Urothelium cell line (cell line): ENCODE results near the gene VPS52.
A peak's percentile ranks its signal among the peaks of the same experiment; 100 is the strongest.
"Not testable (repeated sequence)": the region's sequence is repeated elsewhere in the genome, so short reads cannot be mapped to it uniquely, and the experiment has no call there.

Experiments used
- DNase-seq: peaks from one replicate; pipeline ENCODE4 v3.0.0; 2011; ENCODE audit warnings: low spot score, mixed read lengths
- FAIRE-seq: peaks from 2 replicates; lab custom pipeline; 2011; peaks lifted over from hg19 to GRCh38; lab: Jason Lieb, UNC

VPS52 gene

DNA sequence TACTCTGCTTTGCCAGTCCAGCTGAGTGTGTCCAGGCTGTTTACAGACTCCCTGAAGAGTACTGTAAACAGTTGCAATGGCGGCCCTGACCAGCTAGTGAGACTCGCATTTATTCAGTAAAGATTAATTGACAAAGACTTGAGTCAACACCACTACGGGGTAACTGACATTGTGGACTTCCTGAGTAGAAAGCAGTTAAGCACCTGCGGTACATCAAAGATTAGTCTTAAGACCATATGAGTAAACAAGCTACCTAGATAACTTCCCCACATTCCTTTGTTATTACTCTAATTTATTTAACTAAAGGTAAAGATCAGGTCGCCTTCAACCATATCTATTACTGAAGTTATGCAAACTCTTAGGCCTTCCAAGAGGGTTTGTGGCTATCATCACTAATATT is 12.6 kb downstream of the VPS52 start:
- DNase-seq (no peak), FAIRE-seq (no peak)

DNA sequence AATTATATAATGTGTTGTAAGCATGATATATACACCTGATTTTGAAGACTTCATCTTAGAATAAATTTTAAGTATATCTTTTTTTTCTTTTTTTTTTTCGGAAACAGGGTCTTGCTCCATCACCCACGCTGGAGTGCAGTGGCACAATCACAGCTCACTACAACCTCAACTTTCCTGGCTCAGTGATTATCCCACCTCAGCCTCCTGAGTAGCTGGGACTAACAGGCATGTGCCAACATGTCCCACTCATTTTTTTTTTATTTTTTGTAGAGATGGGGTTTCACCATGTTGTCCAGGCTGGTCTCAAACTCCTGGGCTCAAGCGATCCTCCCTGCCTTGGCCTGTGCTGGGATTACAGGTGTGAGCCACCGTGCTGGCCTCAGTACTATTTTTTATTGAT is 17.1 kb downstream of the VPS52 start:
- DNase-seq (no peak), FAIRE-seq (no peak)

DNA sequence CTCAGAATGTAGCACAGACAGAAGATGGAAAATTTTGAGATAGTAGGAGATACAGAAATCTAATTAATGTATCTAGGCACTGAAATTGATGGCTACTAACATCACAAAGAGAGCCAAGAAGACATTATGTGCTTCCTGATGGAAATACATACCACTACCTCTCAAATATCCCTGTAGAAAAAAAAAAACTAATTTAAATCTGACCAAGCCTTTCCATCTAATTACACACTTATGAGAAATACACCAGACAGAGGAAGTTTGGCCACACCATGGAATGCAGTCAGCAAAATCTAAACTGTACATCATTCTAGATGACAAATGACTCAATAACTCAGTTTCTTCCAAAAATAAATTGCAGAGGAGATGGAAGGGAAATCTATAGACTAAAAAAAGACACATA is 18.9 kb downstream of the VPS52 start:
- DNase-seq (no peak), FAIRE-seq (no peak)

DNA sequence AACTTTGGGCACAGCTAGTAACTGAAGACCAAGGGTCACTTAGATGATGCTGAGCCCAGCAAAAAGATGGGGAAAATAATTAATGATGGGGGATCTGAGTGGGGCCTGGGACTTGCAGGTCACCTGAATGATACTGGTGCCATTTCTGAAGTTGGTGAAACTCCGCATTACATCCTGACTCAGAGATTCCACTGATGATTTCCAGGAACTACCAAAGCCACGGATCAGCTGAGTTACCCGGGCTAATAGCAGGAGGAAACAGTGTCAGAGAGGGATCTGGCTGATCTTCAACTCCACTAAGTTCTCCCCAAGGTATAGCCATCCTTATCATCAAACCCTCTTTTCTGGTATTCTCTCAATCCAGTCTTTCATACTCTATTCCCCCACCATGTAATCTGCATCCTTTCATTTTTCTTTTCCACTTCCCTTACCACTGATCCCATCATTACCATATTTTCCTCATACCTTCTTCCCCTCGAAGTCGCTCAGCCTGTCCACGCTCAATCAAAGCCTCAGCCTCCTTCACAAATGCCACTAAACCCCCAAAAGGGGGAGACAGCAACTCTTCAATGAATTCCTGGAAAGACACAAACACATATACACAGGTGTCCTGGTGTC is 20.2 kb downstream of the VPS52 start:
- FAIRE-seq, result no peak
- DNase-seq, result no peak

DNA sequence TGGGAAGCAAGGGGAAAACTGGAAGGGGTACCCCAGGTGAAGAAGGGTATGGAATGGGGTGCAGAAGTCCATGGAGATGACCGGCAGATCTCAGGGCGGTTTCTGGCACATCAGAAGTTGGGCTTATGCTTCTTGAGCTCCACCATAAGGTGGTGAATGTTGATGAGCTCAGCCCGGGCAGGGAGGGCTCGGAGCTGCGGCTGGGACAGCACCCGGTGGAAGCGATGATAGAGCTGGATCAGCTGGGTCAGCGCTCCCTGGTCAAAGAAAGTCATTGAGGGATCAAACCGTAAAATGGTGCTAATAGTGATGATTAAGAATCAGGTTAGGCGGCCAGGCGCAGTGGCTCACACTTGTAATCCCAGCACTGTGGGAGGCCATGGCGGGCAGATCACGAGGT is 20.9 kb downstream of the VPS52 start:
- no peak for DNase-seq
- no peak for FAIRE-seq

DNA sequence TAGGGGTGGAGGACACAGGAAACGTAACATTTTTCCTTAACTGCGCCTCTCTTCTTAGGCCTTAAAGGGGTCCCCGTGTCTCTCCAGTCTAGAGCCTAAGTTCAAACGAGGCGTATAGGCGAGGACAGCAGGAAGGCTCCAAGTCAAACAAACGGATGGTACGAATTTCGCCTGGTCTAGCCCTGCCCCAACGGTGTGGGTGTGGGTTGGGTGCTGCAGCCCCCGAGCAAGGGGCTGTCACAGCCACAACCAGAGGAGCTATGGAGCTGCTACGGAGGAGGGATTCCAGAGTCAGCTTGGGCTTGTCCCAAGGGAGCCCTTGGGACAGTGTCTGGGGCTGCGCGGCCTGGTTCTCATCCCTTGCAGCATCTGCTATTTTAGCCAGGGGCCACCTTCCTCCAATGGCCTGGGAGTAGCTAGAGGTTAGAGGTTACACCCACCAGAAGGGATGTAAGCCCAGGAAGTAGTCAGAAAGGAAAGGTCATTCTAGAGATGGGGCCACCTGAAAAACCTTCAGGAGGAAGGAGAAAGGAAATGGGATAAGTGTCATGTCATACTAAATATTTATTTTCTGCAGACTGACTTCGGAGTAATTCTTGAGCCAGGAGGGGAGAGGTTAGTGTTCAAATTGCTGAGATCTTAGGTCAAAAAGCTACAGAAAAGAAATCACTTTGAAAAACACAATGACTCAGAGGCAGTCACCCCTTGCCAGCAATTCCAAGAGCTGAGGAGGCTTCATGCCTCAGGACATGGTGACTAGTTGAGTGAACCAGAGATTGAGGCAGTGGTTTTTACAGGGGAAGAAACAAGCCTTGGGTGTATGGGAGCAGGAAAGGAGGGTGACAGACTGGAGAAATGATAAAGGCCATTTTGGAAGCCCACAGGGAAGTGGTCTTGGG is 21.7 kb downstream of the VPS52 start:
- DNase-seq (no peak), FAIRE-seq (no peak)

DNA sequence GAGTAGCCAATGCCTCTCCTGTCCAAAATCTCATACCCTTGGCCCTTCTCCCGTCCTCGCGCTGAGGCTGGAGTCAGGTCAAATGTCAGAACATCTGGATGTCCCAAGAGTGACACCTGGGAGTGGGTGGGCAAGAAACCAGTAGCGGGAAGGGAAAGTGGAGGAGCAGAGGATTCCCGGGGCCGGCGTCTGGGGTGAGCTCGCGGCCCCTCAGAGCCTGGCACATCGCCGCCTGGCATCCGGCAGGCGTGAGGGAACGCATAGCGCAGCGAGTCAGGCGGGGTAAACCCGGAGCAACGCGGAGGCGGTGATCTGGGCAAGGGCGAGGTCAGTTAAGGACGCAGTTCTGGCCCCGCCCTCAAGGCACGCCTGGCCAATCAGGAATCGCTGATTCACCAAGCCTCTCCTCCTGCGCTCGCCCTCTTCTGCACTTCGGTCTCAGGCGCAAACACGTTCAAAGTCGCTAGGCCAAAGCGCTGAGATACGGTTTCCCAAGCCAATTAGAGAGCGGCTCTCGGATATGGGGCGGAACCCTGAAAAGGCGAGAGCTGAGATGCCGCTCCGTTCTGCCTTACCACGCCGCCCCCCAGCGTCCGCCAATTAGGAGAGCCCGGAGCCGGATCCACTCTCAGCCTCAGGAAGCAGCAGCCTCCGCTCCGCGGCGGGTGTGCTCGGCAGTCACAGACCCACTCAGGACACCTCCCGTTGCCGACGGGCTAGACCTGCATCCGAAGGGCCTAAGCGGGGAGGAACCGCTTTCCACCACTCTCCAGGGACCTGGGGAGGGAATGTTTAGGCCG is 22.5 kb downstream of the VPS52 start:
- DNase-seq, result peak; percentile 93
- peak; percentile 30 for FAIRE-seq

DNA sequence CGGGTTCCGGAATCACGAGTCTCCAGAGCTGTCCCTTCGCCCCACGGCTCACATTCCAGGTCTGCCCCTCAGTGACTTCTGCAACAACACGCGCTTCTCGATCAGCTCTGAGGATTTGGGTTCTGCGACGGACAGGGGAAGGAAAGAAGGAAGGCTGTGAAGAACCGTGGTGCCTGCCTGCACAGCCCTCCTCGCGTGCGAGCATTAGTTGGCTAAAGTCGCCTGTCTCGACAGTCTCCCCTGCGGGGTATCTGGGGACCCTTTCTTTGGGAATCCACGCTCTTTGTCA is 23.1 kb downstream of the VPS52 start:
- FAIRE-seq (no peak), DNase-seq (no peak)

DNA sequence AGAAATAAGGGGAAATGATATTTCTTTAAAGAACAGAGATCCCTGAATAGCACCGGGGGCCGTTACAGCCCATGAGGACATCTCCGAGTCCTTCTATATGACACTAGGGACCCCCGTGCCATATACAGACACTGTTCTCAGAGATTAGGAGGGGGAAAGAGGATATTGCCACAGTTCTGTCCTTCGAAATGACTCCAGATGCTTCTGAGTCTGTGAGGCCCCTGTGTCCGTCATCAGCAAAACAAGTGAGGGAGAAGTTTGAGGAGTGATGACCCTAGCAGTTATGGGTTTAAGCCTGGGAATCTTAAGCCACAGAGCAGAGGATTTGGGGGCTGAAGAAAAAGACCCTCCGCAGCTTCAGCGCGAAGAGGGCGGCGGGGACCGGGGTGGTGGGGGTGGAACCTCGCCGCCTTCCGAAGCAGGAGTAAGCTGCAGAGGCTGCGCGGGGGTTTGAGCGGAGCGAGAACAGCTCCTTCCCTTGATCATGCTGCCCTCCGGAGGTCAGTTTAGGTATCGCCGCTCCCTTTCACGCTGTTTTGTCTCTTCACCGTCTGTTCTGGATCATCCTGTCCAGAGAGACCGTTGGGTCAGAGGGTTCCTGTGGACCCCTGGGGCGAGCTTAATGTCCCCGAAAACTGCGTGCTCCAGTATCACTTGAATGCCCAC is 23.6 kb downstream of the VPS52 start:
- DNase-seq (peak; percentile 75), FAIRE-seq (peak; percentile 72)

DNA sequence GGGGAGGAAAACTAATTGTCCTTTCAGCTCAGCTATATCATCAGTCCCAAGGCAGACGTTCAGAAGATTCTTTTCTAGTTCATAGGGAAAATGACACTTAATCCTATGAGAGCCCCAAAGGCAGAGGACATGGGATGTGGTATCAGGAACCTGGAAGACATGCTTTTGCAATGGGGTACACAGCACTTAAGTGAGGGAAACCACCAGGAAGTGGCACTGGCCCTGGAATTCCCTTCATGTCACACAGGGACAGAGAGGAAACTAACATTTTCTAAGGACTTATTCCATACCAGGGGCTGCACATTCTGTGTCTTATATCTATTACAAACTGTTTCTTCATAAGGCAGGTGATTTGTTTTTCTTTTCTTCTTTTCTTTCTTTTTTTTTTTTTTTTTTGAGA is 28.2 kb downstream of the VPS52 start:
- no peak for FAIRE-seq

DNA sequence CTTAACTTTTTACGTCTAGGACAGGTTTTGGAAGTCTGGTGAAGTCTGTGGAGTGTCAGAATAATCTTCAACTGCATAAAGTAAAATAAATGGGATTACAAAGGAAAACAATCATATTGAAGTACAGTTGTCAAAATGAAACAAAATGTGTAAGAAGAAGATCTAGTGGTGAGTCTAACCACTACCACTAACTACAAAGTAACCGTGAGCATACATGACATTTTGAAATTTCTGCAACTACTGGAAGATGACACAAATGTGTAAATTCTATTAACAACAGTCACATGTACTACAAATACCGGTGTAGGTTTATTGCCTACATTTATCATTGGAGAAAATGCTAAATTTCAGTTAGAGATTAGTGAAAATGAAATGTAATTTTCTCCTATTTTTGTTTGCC is 29.7 kb downstream of the VPS52 start:
- DNase-seq, result no peak
- FAIRE-seq, result no peak

More for the DNA sequence above, 28.2 kb downstream of the VPS52 start:
- DNase-seq, result no peak

DNA sequence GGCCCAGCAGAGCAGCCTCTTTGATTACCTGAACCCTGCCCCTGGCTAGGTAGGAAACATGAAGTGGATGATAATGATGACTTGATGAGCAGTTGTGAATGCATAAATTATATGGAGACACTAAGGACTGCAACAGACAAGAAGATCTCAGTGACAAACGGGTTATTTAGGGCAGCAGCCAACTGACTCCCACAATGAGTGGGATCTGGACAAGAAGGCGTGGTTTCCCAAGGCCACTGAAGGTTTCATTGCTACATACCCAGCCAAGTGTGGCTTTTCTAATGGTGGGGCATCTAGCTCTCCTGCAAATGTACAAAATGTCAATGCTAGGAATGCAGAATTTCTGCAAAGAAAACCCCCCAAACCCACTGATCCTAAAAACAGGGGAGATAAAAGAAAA is 33.9 kb downstream of the VPS52 start:
- FAIRE-seq, result no peak
- no peak for DNase-seq

DNA sequence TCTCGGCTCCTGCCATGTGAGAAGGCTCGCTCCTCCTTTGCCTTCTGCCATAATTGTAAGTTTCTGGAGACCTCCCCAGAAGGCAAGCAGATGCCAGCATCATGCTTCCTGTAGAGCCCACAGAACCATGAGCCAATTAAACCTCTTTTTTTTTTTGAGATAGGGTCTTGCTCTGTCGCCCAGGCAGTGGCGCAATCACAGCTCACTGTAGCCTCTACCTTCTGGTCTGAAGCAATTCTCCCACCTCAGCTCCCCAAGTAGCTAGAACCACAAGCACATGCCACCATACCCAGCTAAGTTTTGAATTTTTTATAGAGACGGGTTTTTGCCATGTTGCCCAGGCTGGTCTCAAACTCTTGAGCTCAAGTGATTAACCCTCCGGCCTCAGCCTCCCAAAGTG is 34.8 kb downstream of the VPS52 start:
- no peak for DNase-seq
- no peak for FAIRE-seq

DNA sequence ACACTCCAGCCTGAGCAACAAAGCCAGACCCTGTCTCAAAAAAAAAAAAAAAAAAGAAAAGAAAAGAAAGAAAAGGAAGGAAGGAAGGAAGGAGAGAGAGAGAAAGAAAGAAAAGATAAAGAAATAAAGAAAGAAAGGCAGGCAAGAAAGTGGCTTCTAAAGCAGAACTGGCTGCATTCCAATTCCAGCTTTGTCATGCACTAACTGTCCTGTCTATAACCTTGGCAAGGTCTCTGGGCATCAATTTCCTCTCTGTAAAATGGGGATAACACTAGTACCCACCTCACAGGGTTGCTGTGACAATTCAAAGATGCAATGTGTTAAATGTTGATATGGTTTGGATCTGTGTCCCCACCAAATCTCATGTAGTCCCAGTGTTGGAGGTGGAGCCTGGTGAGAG is 35.3 kb downstream of the VPS52 start:
- no peak for FAIRE-seq
- DNase-seq, result no peak

DNA sequence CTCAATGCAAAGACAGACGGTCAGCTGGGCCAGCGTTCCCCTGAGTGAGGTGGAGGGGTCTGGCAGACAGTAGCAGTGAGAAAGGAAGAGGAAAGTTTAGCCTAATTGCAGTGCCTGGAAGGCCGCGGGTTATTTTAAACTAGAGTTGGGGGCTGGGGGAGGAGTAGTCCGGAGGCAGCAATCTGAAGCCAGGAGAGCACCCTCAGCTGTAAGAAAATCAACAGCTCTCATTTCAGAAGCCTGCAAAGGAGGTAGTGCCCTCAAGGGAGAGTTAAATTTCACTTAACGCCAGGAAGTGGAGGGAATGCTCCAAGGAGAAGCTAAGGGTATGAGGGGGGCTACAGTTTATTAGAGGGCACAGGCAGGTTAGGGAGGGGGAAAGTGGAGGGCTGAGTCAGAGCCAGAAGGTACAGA is 36.4 kb downstream of the VPS52 start:
- DNase-seq (no peak), FAIRE-seq (no peak)

DNA sequence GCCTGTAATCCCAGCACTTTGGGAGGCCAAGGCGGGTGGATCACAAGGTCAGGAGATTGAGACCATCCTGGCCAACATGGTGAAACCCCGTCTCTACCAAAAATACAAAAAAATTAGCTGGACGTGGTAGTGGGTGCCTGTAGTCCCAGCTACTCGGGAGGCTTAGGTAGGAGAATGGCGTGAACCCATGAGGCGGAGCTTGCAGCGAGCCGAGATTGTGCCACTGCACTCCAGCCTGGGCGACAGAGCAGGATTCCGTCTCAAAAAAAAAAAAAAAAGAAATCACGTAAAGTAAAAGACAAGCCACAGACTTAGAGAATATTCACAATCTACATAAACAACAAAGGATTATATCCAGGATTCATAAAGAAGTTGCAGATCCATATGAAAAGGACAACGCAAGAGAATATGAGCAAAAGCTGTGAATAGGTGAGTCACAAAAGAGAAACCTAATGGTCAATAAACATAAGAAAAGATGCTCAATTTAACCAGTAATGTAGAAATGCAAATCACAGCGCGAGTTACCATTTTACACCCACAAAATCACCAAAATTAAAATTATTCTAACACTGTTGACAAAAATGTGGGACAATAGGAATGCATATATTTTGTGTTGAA is 45.1 kb downstream of the VPS52 start:
- FAIRE-seq, DNase-seq: not testable (repeated sequence)

DNA sequence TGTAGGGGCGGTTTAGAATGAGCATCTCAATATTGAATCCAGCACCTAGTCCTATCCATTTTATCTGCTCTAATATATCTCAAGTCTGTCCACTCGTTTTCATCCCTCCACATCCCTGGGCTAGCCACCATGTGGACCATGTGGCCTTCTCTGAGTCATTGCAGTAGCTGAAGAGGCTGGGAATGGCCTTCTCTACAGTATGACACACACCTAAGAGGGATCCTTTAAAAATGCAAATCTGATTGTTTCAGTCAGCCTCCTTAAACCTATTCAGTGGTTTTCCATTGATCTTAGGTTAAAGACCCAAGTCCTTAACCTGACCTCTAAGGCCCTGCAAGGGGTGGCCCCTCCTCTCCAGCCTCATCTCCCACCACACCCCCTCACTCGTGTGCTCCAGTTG is 54.0 kb downstream of the VPS52 start:
- FAIRE-seq (no peak), DNase-seq (no peak)

DNA sequence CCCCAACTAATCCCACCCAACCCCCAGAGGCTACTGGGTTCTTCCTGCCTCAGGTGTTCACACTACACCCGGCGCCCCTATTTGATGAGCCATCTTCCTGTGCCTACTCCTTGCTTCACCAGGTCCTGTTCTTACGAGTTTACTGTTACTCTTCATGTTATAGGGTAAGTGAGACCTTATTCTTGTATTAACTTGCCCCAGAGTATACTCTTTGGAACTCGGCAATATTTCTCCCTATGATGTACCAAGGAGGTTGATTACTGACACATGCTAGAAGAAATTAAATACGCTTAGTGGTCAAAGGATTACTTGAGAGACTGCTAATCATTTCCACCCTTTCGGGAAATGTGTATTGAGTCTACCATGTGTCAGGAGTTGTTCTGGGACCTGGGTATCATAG is 54.4 kb downstream of the VPS52 start:
- FAIRE-seq (no peak), DNase-seq (no peak)

DNA sequence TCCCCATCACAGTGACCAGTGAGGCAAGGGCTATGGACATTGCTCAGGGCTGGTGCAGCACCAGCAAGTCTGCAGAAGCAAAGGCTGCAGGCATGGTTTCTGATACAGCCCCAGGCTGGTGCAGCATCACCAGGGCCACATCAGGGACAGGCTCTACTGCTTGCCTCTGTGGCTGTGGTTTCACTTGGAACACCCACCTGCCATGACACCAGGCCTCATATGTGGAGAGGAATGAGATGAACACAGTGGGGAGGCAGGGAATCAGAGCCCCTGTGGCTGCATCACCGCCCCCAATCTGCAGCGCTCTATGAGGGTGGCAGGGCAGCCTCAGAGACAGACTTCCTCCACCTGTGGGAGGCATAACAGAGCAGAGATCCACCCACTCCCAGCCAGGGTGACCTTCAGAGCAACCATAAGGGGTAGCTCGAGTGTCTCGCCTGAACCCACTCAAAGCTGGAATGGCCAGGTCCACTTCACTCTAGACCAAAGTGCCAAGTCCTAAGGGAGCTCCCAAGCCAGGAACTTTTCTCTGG is 55.5 kb downstream of the VPS52 start:
- DNase-seq, result no peak
- no peak for FAIRE-seq

DNA sequence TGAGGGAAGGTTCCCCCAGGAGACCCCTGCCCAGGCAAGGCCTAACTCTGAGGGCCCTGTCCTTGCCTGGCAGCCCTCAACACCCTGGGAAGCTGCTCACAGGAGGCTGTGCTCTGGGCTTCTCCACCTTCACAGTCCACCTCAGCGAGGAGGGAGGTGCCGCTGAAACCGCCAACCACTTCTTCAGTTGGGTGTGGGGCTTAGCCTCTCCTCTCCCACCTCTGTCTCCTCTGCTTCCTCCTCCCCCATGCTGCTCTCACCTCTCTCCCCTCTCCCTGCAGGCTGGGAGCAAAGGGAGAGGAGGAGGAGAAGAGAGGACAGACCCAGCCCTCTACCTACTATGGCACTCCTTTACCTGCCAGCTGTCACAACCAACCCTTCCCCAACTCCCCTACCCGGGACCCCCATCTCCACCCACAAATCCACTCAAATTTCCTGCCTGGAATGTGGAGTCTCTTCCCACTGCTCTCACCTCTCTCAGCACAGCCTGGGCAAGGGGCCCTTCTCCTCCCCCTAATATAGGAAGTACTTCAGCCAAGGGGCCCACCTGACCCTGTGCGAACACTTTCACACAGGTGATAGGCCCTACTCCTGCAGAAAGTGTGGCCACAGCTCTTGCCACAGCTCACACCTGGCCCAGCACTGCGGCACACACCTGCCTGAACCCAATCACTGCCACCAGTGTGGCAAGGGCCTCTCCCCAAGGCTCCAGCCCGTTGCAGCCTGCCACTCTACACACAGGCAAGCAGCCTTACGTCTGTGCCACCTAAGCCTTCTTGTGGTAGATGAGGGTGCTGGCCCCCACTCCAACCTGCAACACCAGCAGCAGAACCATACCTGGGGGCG is 56.2 kb downstream of the VPS52 start:
- FAIRE-seq (no peak), DNase-seq (no peak)
